Breast epithelium (tissue), 4 donors: ENCODE results near the gene S100G. TPM values are rescaled to one million over a fixed set of nuclear protein-coding genes. Genes with fewer than 3 reads are reported as not detected.

Experiments used
- DNase-seq, 2 donors: peaks; one replicate each; pipeline ENCODE4 v3.0.0-alpha.2; 2019; ENCODE audit warnings: low spot score in 2 of 2
- H3K27ac ChIP-seq, 2 donors: fragments of 200-600 bp; sonication (generic) in 1 of 2; one replicate each; pipeline ENCODE4 v1.5.1; 2016 to 2019; ENCODE audit warnings: mild to moderate bottlenecking in 1 of 2
- H3K27me3 ChIP-seq, 2 donors: fragments of 200-600 bp; sonication (generic) in 1 of 2; one replicate each; pipeline versions ENCODE4 v1.5.1 to v1.6.0; 2017 to 2019; ENCODE audit warnings: control low read depth in 1 of 2, mild to moderate bottlenecking in 1 of 2
- H3K36me3 ChIP-seq: fragments of 200-600 bp; one replicate; pipeline ENCODE4 v1.5.1; 2019
- H3K4me1 ChIP-seq, 2 donors: fragments of 200-600 bp; sonication (generic); one replicate each; pipeline ENCODE4 v1.5.1; 2016 to 2019; ENCODE audit warnings: control low read depth in 1 of 2
- H3K4me3 ChIP-seq, 3 donors: fragments of 200-600 bp; sonication (generic); 1 replicate in 2 of 3; 2 replicates in 1 of 3; pipeline ENCODE4 v1.5.1; 2016 to 2019; ENCODE audit warnings: mild to moderate bottlenecking in 3 of 3, moderate library complexity in 2 of 3
- H3K9me3 ChIP-seq, 2 donors: fragments of 200-600 bp; sonication (generic) in 1 of 2; one replicate each; pipeline ENCODE4 v1.5.1; 2016 to 2019; ENCODE audit warnings: control low read depth in 1 of 2
- POLR2A ChIP-seq: fragments of 450-650 bp; IDR thresholded peaks from one replicate; pipeline ENCODE4 v1.6.1; 2016; ENCODE audit warnings: antibody characterized with exemption, mild to moderate bottlenecking, moderate library complexity
- POLR2AphosphoS5 ChIP-seq, 3 donors: sonication (generic); formaldehyde crosslinking; IDR thresholded peaks; one replicate each; pipeline ENCODE4 v1.6.1; 2017; ENCODE audit warnings: antibody characterized with exemption in 3 of 3
- intact Hi-C: fragments of 100-400 bp; cut with DNase I; formaldehyde crosslinking; loops from one replicate; pipeline ENCODE4 v1.15.1; 2023; ENCODE audit warnings: low total_unique reads
- total RNA-seq, 3 donors: library from RNA; depleted of rRNA; stranded (reverse); fragments of >200 nt; gene quantifications; one replicate each; pipeline ENCODE4 v1.1.0, GENCODE V29; 2016
- TF ChIP-seq, protein P1 (sequence below), 3 donors: fragments of 450-650 bp; IDR thresholded peaks; one replicate each; pipeline ENCODE4 v1.5.1; 2016 to 2017; ENCODE audit warnings: antibody characterized with exemption in 3 of 3, mild to moderate bottlenecking in 3 of 3, moderate library complexity in 3 of 3

S100G gene
- total RNA-seq, 3 donors from 2014 or later = 1.6 TPM; not detected in 2

DNA sequence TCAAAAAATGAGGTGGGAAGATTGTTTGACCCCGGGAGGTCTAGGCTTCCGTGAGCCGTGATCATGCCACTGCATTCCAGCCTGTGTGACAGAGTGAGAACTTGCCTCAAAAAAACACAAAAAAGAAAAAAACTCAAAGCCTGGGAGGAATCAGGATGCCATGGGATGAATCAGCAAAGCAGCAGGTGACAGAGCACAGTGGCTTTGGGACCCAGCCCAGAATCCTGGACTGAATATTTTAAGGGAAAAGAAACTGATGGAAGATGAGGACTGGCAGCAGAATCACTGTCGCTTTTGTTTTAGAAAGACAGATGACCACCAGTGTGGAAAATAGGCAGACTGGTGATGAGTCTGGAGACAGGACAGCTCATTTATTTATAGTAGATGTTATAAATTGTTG, 16.6 kb downstream of the S100G start:
- Histone ChIP-seq H3K36me3 (no peaks in the 10 kb centered on the region), H3K27ac (no peak overlapping the region), H3K4me3 (no peak overlapping the region), H3K9me3 (no peaks in the 10 kb centered on the region), H3K27me3 (peaks cover 0 to 30% of the 10 kb centered on the region in 2 donors), H3K4me1 (no peaks in the 10 kb centered on the region)
- intact Hi-C loops = no loop called here
- TF ChIP-seq POLR2A (no peak), POLR2AphosphoS5 (IDR thresholded peaks at IDR 0.05) (no peak)
- TF ChIP-seq, protein P1, sequence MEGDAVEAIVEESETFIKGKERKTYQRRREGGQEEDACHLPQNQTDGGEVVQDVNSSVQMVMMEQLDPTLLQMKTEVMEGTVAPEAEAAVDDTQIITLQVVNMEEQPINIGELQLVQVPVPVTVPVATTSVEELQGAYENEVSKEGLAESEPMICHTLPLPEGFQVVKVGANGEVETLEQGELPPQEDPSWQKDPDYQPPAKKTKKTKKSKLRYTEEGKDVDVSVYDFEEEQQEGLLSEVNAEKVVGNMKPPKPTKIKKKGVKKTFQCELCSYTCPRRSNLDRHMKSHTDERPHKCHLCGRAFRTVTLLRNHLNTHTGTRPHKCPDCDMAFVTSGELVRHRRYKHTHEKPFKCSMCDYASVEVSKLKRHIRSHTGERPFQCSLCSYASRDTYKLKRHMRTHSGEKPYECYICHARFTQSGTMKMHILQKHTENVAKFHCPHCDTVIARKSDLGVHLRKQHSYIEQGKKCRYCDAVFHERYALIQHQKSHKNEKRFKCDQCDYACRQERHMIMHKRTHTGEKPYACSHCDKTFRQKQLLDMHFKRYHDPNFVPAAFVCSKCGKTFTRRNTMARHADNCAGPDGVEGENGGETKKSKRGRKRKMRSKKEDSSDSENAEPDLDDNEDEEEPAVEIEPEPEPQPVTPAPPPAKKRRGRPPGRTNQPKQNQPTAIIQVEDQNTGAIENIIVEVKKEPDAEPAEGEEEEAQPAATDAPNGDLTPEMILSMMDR (IDR thresholded peaks at IDR 0.05) = no peak
- DNase-seq = no peak

DNA sequence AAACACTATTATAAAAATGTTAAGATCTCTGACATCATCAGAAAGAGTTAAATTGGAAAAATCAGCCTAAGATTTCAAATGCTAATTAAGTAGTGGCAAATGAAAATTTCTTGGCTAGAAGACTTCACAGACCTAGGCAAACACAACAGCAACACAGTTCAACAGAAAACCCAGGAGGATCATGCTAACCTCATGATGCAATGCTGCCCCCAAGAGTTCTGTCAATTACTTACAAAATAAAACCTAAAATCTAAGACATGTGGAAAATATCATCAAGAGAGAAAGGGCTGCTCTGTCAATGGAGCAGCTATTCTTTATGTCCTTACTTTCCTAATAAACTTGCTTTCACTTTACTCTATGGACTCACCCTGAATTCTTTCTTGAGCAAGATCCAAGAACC, 21.0 kb downstream of the S100G start:
- H3K27me3 ChIP-seq = peaks cover 0 to 13% of the 10 kb centered on the region in 2 donors
- intact Hi-C loops = no loop called here
- H3K4me3 ChIP-seq = no peak overlapping the region
- no peak for DNase-seq
- no peaks in the 10 kb centered on the region for H3K36me3 ChIP-seq
- H3K27ac ChIP-seq = no peak overlapping the region
- H3K9me3 ChIP-seq = no peaks in the 10 kb centered on the region
- H3K4me1 ChIP-seq = no peaks in the 10 kb centered on the region
- TF ChIP-seq POLR2AphosphoS5 (IDR thresholded peaks at IDR 0.05) = no peak
- TF ChIP-seq, protein P1 (IDR thresholded peaks at IDR 0.05) = peak in 1 of 3 donors; percentile 22
- TF ChIP-seq POLR2A = no peak

DNA sequence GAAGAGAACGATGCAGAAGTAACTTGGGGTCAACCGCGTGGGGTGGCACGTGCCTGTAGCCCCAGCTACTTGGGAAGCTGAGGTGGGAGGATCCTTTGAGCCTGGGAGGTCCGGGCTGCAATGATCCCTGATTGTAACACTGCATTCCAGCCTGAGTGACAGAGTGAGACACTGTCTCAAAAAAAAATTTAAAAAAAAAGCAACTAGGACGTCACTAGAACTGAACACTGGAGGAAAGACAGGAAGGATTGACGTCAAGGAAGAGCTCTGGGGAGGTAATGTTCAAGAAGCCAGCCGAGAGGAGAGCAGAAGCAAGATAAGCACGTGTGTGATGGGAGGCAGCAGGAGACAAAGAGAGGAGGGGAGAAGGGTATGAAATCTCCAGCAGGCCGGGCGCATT, 28.7 kb downstream of the S100G start:
- no peaks in the 10 kb centered on the region for H3K36me3 ChIP-seq
- no peak for DNase-seq
- intact Hi-C loops = no loop called here

DNA sequence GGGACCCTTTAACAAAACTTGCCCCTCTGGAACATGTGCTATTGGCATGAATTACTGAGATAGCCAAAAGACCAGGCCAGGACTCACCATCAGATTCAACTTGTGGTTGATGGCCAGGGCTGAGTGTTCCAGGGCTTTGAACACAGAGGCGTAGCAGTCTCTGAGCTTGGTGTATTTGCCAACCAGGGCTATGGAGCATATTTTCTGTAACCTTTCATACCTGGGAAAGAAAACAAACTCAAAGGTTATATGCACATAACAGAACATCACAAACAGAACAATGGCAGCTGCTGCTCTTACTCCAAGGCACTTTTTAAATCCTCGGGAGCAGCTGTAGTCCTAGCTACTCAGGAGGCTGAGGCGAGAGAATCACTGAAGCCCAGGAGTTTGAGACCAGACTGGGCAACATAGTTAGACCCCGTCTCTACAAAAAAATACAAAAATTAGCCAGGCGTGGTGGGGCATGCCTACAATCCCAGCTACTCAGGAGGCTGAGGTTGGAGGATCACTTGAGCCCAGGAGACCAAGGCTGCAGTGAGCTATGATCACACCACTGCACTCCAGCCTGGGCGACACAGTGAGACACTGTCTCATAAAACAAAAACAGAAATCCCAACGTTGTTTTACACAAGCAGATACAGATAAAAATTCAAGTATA, 33.2 kb downstream of the S100G start:
- Histone ChIP-seq H3K9me3 (no peaks in the 10 kb centered on the region), H3K27ac (no peak overlapping the region), H3K27me3 (peaks cover 0 to 25% of the 10 kb centered on the region in 2 donors), H3K4me3 (no peak overlapping the region), H3K36me3 (no peaks in the 10 kb centered on the region), H3K4me1 (no peaks in the 10 kb centered on the region)
- TF ChIP-seq POLR2A = no peak
- TF ChIP-seq, protein P1 (IDR thresholded peaks at IDR 0.05) = no peak
- no peak for TF ChIP-seq POLR2AphosphoS5 (IDR thresholded peaks at IDR 0.05)
- no peak for DNase-seq
- intact Hi-C loops = no loop called here

More for the DNA sequence above, 28.7 kb downstream of the S100G start:
- Histone ChIP-seq H3K27me3 (peaks cover 0 to 9% of the 10 kb centered on the region in 2 donors), H3K4me1 (no peaks in the 10 kb centered on the region), H3K4me3 (no peak overlapping the region), H3K9me3 (no peaks in the 10 kb centered on the region), H3K27ac (no peak overlapping the region)
- no peak for TF ChIP-seq POLR2AphosphoS5 (IDR thresholded peaks at IDR 0.05)
- TF ChIP-seq POLR2A = no peak
- TF ChIP-seq, protein P1 (IDR thresholded peaks at IDR 0.05) = no peak

DNA sequence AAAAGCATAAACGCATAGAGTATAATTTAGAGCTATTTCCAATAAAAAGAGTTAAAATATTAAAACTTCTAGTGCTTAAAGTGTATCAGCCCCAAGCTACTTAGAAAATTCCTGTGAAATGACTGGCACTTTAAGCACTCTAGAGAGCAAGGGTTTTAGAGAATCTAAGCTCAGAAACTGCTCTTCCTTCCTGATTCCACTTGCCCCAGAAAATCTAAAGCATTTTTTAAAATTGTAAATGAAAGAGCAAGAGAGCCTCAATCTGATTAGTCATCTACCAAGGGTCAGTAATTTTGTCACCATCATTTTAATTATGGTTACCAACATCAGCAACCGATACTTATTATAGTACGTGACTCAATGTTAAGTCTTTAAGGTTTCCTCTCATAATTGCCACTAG, 37.6 kb downstream of the S100G start:
- no peak for TF ChIP-seq POLR2A
- no peak for TF ChIP-seq POLR2AphosphoS5 (IDR thresholded peaks at IDR 0.05)
- Histone ChIP-seq H3K27ac (no peak overlapping the region), H3K9me3 (no peaks in the 10 kb centered on the region), H3K27me3 (peaks cover 0 to 24% of the 10 kb centered on the region in 2 donors), H3K36me3 (no peaks in the 10 kb centered on the region), H3K4me3 (no peak overlapping the region), H3K4me1 (no peaks in the 10 kb centered on the region)
- no peak for DNase-seq
- intact Hi-C loops = no loop called here
